ENCODE data around the gene ZSWIM1. TPM values are rescaled to one million over a fixed set of nuclear protein-coding genes. Genes with fewer than 3 reads are reported as not detected.

The ZSWIM1 gene
- total and polyA plus RNA-seq, 2 of the 13 experiments (the other 11 are each of a cell fraction or from before 2014, with no cell fraction given), result 9.5 to 11.7 TPM

- 0 out of 2 replicates have a peak, but pooled peaks have one; percentile 59 for TF ChIP-seq ZNF138 (CRISPR knock-in tag; IDR thresholded peaks at IDR 0.05; ENCODE audit: low read depth)
- no peak for TF ChIP-seq TFE3 (CRISPR knock-in tag; IDR thresholded peaks at IDR 0.05)
- TF ChIP-seq U2AF1 (optimal IDR thresholded peaks at IDR 0.05; ENCODE audit: low read depth, low read length), result peak; percentile 77
- no peak for TF ChIP-seq FOXO4 (CRISPR knock-in tag; conservative IDR thresholded peaks at IDR 0.05)
- 0 out of 2 replicates have a peak, but pooled peaks have one; percentile 72 for TF ChIP-seq ZNF713 (CRISPR knock-in tag; IDR thresholded peaks at IDR 0.05)
- TF ChIP-seq TAF15 (IDR thresholded peaks at IDR 0.05; ENCODE audit: low read depth, low read length, poor library complexity, severe bottlenecking), result no peak
- peak; percentile 22 for TF ChIP-seq SRSF1 (optimal IDR thresholded peaks at IDR 0.05; ENCODE audit: low read depth, low read length)
- TF ChIP-seq ZNF180 (CRISPR knock-in tag; IDR thresholded peaks at IDR 0.05; ENCODE audit: borderline replicate concordance, low read depth), result 0 out of 2 replicates have a peak, but pooled peaks have one; percentile 17
- no peak for TF ChIP-seq SCMH1 (CRISPR knock-in tag; IDR thresholded peaks at IDR 0.05; ENCODE audit: borderline replicate concordance)
- TF ChIP-seq GTF3A (CRISPR knock-in tag; conservative IDR thresholded peaks at IDR 0.05), result no peak
- TF ChIP-seq PAX8 (CRISPR knock-in tag; IDR thresholded peaks at IDR 0.05; ENCODE audit: borderline replicate concordance), result no peak; the same call in none of the 2 replicates
- TF ChIP-seq GRHL1 (CRISPR knock-in tag; conservative IDR thresholded peaks at IDR 0.05), result no peak
- TF ChIP-seq PHB2 (IDR thresholded peaks at IDR 0.05; ENCODE audit: partially characterized antibody), result no peak
- TF ChIP-seq ZNF530 (CRISPR knock-in tag; IDR thresholded peaks at IDR 0.05; ENCODE audit: low read depth), result 0 out of 2 replicates have a peak, but pooled peaks have one; percentile 5
- no peak for TF ChIP-seq MNT (IDR thresholded peaks at IDR 0.05)
- peak; percentile 97 for TF ChIP-seq ZNF263 (CRISPR knock-in tag; IDR thresholded peaks at IDR 0.05)
- TF ChIP-seq PAF1 (CRISPR knock-in tag; IDR thresholded peaks at IDR 0.05), result peak; percentile 80; the same call in 1 of the 2 replicates
- TF ChIP-seq POGK (CRISPR knock-in tag; conservative IDR thresholded peaks at IDR 0.05), result 0 out of 2 replicates have a peak, but pooled peaks have one; percentile 13
- no peak for TF ChIP-seq JARID2 (CRISPR knock-in tag; IDR thresholded peaks at IDR 0.05; ENCODE audit: insufficient replicate concordance)
- TF ChIP-seq HMGA1 (CRISPR knock-in tag; conservative IDR thresholded peaks at IDR 0.05), result no peak
- TF ChIP-seq SYNCRIP (IDR thresholded peaks at IDR 0.05; ENCODE audit: insufficient read depth, low read depth, low read length), result no peak
Measured at GRCh38 chr20:45933266-45934045, 52.4 kb downstream of the ZSWIM1 start (continued).
